ENCODE data around the gene BRINP1. TPM values are rescaled to one million over a fixed set of nuclear protein-coding genes. Genes with fewer than 3 reads are reported as not detected.

BRINP1 gene
- total RNA-seq, 2 donors from 2014 or later = not detected

- no peak for DNase-seq (ENCODE audit: low spot score in 2 of 2)
- Mint-ChIP-seq H3K9me3 (peaks cover 0 to 10% of the 10 kb centered on the region in 2 donors), H3K27ac (no peak overlapping the region), H3K36me3 (no peaks in the 10 kb centered on the region)
- ATAC-seq = no peak
Measured at GRCh38 chr9:119153402-119153801, 215.8 kb downstream of the BRINP1 start.

- peaks cover 4 to 6% of the 10 kb centered on the region in 2 donors for H3K9me3 Mint-ChIP-seq
- no peak for DNase-seq (ENCODE audit: low spot score in 2 of 2)
- no peak for ATAC-seq
- no peaks in the 10 kb centered on the region for H3K36me3 Mint-ChIP-seq
- no peak overlapping the region for H3K27ac Mint-ChIP-seq
Measured at GRCh38 chr9:119148855-119149254, 220.4 kb downstream of the BRINP1 start.

GRCh38 chr9:119137479-119137878, 231.8 kb downstream of the BRINP1 start:
- H3K9me3 Mint-ChIP-seq = peaks cover 8 to 11% of the 10 kb centered on the region in 2 donors
- H3K27ac Mint-ChIP-seq = no peak overlapping the region
- ATAC-seq (no peak), DNase-seq (ENCODE audit: low spot score in 2 of 2) (no peak)
- H3K36me3 Mint-ChIP-seq = no peaks in the 10 kb centered on the region

GRCh38 chr9:119126040-119126439, 243.2 kb downstream of the BRINP1 start:
- Mint-ChIP-seq H3K36me3 (no peaks in the 10 kb centered on the region), H3K9me3 (peaks cover 9 to 16% of the 10 kb centered on the region in 2 donors), H3K27ac (no peak overlapping the region)
- DNase-seq (ENCODE audit: low spot score in 2 of 2) (no peak), ATAC-seq (no peak)

- DNase-seq (ENCODE audit: low spot score in 2 of 2) = no peak
Measured at GRCh38 chr9:119121899-119122298, 247.3 kb downstream of the BRINP1 start.

GRCh38 chr9:119117409-119117808, 251.8 kb downstream of the BRINP1 start:
- H3K36me3 Mint-ChIP-seq = no peaks in the 10 kb centered on the region
- DNase-seq (ENCODE audit: low spot score in 2 of 2) = no peak
- no peak for ATAC-seq
- H3K9me3 Mint-ChIP-seq = peaks cover 16 to 26% of the 10 kb centered on the region in 2 donors
- H3K27ac Mint-ChIP-seq = no peak overlapping the region

More at GRCh38 chr9:119121899-119122298, 247.3 kb downstream of the BRINP1 start:
- Mint-ChIP-seq H3K36me3 (no peaks in the 10 kb centered on the region), H3K9me3 (peaks cover 9 to 10% of the 10 kb centered on the region in 2 donors), H3K27ac (no peak overlapping the region)
- ATAC-seq = no peak
